Stimulated activated CD4-positive, alpha-beta T cell treated with anti-CD3 and anti-CD28 coated beads, Interleukin-1b, Interleukin-23, amount 100 ng/mL, for 24 hours (primary cell): ENCODE data around the gene PLEKHG4.

Experiments
- DNase-seq, 4 experiments: peaks; one replicate each; pipeline ENCODE4 v3.0.0-alpha.2; 2020; ENCODE audit warnings: low read depth in 4 of 4, low spot score in 1 of 4

Gene PLEKHG4

DNA sequence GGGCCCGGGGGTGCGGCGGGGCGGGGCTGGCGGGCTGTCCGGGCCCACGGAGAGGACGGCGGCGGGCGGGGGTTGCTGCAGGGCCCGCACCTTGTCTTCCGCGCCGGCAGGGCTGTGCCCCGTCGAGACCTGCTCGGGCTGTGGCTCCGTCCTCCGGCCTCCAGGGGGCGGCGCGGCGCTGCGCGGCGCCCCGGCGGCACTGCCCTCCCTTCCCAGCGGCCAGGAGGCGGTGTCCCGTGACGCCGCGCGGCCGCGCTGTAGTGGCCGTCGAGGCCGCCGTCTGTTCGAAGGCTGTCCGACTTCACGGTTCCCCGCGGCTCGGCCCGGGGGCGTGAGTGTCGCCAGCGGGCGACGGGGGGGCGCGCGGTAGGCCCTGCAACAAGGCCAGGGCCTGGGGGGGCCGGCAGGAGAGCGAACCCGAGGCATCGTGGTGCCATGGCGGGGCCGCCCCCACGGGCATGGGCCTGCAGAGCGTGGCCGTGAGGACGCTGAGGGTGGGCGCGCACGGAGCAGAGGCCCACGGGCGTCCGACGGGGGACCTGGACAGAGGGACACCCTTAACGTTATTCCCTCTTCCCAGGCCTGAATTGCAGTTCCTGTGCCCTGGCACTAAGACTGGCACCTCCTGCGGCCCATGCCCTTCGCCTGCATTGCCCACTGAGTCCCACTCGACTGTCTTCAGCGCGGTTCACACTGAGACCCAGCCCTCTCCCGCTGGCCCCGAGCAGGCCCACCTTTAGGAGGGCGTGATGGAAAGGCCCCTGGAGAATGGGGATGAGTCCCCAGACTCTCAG, at the start of gene PLEKHG4:
Gene PLEKHG4, plus strand, starts transcription at position 237 of the 794 bp plus-strand sequence. Its CDS starts 513 bp downstream, at position 750.
- DNase-seq: peak; percentile 44 to 81 (median 70)

DNA sequence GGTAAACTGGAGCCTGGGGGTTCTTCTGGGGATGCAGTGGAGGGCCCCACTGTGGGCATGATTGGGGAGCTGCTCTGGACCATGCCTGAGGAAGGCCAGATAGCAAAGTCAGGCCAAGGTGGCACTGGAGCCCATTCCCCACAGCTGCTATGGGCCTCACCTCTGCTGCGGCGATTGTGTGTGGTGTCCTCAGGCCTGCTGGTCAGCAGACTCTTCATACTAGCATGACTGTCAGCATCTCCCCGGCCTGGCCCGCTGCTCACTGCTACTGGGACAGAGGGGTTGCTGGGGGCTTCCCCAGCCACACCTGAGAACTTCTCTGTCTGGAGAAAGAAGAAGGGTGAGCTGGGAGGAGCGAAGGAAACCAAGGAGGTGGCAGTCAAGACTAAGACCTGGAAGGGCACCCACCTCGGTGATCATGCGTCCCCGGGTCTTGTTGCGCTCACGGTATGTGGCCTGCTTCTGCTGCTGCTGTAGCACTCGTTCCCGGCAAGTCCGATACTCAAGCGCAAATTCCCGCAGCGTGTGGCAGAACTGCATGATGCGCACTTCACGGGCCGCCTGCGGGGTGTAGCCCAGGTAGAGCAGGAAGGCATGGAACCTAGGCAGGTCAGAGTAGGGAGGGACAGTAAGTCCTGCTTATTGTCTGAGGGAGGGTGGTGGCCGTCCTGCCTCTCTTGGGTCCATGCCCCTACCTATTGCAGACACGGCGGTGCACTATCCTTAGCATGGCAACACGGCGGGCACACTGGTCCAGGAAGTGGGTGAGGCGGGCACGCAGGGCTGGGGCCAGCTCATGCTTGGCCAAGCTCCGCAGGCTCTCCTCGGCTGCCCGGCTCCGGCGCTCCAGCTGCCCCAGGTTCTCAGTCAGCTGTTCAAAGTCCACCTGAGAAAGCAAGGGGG, 49.2 kb upstream of the PLEKHG4 start:
- no peak for DNase-seq

DNA sequence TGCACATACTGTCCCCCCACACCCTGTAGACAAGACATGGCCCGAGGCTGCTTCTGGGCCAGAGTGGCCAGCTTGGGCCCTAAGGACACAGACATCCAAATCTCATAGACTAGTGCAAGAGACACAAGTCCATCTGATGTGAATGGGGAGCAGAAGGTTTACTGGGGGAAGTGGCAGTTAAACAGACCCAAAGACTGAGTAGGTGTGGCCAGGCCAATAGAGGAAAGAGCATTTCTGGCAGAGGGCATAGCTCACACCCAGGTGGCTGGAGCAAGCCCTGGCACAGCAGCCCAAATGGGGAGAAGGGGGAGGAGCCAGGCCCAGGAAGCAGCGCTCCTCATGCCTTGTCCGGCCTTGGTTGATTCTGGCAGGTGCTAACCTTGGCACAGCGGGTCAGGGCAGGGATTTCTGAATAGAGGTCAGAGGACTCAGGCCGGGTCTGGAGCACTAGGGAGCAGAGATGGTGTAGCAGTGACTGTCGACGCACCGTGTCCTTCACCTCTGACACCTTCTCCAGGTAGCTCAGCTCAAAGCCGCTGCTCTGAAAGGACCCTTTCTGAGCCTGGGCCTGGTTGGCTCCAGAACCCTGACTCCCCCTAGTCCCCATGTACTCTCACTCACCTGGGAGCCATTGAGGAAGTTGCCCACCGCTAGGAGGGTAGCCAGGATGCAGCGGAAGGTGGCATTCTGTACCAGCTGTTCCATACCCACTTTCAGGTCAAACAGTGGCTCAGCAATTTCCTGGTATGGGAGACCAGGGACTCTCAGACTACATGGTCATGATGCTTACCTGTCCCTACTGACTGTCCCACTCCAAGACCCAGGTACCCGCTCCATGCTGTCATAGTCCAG, 48.3 kb upstream of the PLEKHG4 start:
- no peak for DNase-seq

GRCh38 chr16:67233596-67233995, 45.7 kb upstream of the PLEKHG4 start:
- DNase-seq: no peak

GRCh38 chr16:67234180-67234597, 45.1 kb upstream of the PLEKHG4 start:
- DNase-seq: no peak

GRCh38 chr16:67235816-67236562, 43.3 kb upstream of the PLEKHG4 start:
- no peak for DNase-seq

DNA sequence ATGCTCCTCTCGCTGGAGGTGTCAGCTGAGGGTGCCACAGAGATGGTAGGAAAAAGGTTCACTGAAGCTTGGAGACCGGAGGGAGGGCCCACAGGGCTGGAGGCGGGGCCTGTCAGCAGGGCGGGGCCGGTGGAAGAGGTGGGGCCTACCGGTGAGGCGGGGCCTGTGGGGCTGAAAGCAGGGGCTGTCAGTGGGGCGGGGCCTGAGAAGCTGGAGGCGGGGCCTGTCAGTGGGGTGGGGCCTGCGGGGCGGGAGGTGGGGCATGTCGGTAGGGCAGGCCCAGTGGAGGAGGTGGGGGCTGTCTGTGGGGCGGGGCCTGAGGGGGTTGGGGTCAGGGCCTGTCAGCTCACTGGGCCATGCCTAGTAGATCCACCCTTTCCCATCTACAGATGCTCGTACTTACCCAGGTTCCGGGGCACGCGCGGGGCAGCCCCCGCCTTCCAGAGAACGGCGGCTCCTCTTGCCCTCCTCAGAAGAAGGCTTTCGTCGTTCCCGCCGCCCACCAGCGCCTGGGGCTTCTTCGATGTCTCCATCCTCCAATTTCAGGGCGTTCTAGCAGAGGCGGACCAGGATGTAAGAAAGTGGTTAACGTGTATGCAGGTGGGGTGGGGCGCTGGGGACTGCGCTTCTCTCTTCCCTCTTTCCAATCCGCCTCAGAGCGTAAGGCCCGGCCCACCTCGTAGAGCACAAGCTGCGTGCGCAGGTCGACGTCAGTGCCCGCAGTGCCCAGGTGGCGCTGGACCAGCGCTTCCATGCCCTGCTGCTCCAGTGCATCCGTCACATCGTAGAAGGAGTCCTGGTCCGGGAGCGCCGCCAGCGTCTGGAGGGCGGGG, 42.6 kb upstream of the PLEKHG4 start:
- DNase-seq: peak; percentile 50 to 75 (median 70)

DNA sequence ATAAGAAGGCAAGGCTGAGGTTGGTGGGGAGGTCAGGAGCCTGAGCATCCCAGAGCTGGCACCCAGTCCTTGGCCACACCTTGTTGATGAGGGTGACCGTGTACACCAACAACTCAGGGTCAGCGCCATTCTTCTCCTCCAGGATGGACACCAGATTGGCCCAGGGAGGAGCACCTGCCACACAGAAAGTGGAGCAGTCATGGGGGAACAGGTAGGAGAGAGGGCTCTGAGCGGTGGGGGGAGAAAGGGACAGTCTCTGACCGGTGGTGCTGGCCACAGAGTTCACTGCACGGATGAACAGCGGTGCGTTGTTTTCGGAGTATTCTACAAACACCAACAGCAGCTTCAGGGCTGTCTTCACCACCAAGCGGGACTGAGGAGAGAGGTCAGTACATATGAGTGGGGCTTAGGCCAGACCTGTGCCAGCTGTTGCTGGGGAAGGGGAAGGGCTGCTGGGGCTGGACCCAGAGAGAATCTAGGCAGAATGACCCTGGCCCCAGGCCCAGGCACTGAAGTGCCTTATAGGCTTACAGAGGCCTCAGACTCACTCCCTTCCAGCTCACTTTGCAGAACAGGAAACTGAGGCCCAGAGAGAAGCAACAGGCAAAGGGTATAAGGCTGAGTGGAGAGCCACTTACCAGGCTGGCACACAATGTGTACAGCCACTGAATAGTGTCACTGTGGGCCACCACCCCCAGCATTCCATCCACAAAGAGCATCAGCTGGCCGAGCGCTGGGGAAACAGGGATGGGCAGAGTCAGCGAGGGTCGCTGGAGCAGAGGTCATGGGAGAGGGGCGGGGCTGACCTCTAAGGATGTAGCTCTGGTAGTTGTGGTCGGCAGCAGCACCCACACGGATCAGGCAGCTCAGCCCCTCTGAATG, 41.7 kb upstream of the PLEKHG4 start:
- no peak for DNase-seq

GRCh38 chr16:67238278-67238575, 41.1 kb upstream of the PLEKHG4 start:
- DNase-seq: no peak

DNA sequence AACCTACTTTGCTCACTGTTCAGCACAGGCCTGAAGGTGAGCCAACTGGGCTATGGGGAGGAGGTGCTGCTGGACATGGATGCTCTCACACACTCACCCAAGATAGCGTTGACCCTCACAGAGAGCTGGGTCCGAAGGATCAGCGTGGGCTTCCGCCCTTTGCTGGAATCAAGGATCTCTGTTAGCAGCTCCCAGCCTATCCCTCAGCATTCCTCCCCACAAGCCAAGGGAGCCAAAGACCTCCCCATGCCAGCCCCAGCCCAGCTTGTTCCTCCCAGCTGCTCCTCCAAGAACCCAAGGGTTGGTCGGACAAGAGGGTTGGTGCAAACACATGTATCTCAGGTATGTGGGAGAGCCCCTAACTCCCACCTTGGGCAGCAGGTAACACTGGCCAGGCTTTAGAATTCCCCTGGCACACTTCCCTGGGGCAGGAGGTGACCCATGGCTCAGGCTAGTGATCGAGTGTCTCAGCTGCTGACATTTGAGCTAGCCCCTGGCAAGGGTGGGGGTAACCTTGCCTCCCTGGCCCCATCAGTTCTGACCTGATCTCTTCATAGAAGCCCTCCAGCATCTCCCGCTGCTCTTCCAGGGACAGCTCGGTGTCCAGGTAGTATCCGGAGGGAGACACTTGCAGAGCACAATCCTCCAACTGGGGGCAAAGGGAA, 40.4 kb upstream of the PLEKHG4 start:
- no peak for DNase-seq

GRCh38 chr16:67240506-67240905, 38.8 kb upstream of the PLEKHG4 start:
- no peak for DNase-seq

DNA sequence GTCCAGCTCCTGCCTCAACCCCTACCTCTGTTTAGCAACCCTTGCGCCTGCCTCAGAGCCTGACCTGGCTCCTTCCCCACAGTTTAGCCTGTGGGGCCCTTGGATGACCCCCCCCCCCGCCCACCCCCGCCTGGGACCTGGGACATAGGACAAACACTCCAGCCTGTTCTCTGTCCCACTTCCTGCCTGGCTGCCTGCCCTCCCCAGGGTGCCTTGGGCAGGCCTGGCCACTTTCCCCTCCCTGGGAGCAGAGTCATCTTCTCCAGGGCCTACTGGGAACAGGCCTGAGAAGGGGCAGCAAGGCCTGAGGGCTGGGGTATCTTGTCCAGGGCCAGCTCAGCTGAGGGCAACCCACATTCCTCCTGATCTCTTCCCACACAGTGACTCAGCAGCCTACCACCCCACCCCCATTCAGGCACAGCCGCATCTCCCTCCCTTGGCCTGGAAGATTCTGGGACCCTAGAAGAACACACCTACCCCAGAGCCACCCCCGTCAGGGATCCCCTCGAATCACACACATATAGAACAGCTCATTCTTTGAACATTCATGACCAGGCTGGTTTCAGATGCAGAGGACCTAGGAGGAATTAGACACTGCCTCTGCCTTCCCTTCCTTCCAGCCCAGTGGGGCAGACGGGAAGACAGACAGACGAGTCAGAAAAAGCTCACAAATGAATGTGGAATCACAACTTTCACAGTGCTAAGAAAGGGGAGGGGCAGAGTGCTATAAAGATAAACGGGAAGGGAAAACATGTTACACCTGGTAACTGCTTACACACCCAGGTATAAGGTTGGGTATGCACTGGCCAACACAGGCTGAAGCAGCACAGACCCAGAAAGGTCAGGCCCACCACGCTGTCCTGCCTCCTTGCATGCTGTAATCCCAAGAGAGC, 38.1 kb upstream of the PLEKHG4 start:
- DNase-seq: no peak

- DNase-seq: no peak
Measured at GRCh38 chr16:67242138-67242730, 37.1 kb upstream of the PLEKHG4 start.

DNA sequence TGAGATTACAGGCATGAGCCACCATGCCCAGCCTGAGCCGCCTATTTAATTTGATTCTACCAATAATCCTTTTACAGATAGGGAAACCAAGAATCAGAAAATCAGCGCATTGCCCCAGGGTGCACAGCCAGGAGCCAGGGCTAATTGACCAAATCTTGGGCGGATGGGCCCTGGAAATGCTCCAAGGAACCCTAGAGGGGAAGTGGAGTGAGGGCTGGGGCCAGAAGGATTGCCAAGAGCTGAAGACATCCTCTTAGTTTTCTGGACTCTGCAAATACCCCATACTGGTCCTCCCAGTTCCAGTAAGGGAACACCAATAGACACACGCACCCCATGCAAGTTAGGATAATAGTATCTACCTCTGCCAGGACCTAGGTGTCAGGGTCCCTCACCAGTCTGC, 35.9 kb upstream of the PLEKHG4 start:
- no peak for DNase-seq

DNA sequence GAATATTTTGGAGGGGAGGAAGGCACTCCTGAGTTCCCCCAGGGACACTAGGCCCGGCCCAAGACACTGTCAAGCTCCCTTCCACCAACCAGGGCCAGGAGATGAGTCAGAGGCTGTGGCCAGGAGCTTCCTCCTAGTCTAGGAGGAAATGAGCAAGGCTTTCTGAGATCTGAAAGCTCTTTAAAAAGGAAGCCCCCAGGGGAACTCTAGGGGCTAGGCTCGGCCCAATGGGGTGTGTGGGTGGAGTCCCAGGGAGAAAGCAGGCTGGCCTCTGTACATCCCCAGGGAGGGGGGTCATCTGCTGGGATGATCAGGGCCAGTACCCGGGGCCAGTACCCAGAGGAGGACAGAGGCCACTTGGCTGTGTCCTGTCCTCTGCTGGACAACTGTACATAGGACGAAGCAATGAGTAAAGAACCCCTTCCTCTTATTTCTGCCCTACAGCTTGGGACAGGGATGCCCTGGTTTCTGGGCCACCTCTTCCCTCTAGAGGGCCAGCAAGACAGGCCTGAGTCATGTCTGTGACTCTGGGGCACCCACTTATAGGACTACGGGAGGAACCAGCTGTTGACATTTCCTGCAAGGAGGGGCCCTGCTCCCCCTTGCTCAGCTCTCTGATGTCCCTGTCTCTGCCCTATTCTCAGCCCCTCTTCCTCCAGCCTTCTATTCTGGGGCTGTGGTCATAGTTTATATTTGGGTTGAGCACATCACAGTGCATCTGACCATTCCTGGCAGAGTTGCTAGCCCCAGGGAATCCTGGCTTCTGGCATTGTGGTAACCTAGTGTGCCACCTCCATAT, 34.7 kb upstream of the PLEKHG4 start:
- DNase-seq: peak in 3 of 4 experiments; percentile 44 to 70 (median 60)

GRCh38 chr16:67245186-67245585, 34.1 kb upstream of the PLEKHG4 start:
- no peak for DNase-seq
